Measurements from ENCODE around the gene MAP2K3.
"Not testable (repeated sequence)": the region's sequence is repeated elsewhere in the genome, so short reads cannot be mapped to it uniquely, and the experiment has no call there.

GRCh38 chr17:21324741-21325140 lies 40.2 kb downstream of the MAP2K3 start:
- TF ChIP-seq ZNF565 (CRISPR knock-in tag; conservative IDR thresholded peaks at IDR 0.05; ENCODE audit: low read depth); PATZ1 (CRISPR knock-in tag; IDR thresholded peaks at IDR 0.05; ENCODE audit: borderline replicate concordance); ZFP30 (CRISPR knock-in tag; IDR thresholded peaks at IDR 0.05); RARB (CRISPR knock-in tag; IDR thresholded peaks at IDR 0.05): not testable (repeated sequence)
